ENCODE measurements around the gene MPRIP. TPM values are rescaled to one million over a fixed set of nuclear protein-coding genes. Genes with fewer than 3 reads are reported as not detected.

MPRIP gene
- total RNA-seq, 2 experiments from 2014 or later: 132 to 135 TPM

DNA sequence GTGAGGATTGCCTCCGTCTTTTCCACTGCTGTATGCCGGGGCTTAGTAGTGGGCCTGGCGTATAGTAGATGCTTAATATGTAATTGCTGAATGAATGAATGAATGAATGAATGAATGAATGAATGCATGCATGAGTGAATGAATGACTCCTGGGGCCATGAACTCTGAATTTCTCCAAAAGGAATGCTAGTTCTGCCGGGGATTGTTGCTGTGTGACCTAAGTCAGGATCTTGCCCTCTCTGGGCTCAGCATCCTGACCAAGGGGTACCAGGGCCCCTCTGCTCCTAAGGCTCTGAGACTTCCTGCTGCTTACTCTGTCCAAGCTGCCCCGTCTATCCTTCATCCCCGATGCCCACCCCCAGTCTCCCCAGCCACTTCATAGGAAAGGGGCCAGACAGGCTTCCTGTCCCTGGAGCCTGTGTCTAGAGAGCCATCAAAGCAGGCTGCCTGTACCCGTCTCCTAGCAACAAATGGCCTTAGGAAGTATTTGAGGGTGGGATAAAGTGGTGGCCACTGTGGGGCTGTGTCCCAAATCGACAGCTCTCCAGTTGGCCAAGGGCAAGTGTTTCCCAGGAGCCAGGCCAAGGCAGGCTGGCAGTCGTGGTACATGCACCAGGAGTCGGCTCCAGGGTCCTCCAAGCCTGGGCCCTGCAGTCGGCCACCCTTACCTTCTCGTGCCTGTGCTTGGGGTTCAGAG, 11.6 kb upstream of the MPRIP start:
- TF ChIP-seq CTCF (IDR thresholded peaks at IDR 0.05): no peak
- H3K27me3 Mint-ChIP-seq: no peaks in the 10 kb centered on the region
- DNase-seq (no peak), ATAC-seq (no peak)
- H3K4me3 Mint-ChIP-seq: no peak overlapping the region
- H3K27ac Mint-ChIP-seq: no peak overlapping the region
- ChIA-PET CTCF (no interaction called here), POLR2A (interaction anchor here (0.6 kb wide), 1 partner anchor 15 kb away, joined by 3 read pairs; no protein-coding TSS in a partner anchor)
- H3K9me3 Mint-ChIP-seq: no peaks in the 10 kb centered on the region
- intact Hi-C loops (cut with micrococcal nuclease): no loop called here
- no peaks in the 10 kb centered on the region for H3K36me3 Mint-ChIP-seq (ENCODE audit: low read depth)
- no peaks in the 10 kb centered on the region for H3K4me1 Mint-ChIP-seq (ENCODE audit: low read depth)

DNA sequence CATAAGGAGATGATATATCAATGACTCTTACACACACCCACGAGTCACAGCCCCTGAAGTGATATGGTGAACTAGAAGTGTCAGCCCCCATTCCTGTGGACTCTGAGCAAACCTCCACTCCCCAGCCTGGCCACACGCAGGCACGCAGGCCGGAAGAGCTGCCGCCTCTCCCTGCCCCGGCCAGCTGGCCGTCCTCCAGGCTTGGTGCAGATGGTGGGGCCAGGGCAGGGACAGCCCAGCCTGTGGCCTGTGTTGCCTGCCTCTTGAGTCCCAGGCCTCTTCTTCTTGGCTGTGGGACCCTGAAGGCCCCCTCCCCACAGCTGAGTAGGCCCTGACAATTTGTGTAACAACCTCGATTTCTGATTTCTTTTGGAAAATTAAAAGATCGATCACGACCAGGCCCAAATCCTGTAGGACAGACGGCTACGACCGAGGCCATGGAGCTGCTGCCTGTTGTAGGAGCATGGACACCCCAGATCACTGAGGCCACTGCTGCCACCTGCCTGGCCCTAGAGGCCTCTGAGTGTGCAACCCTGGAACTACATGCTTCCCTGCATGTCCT, 10.0 kb upstream of the MPRIP start:
- Mint-ChIP-seq H3K4me1 (ENCODE audit: low read depth) (no peaks in the 10 kb centered on the region), H3K27me3 (no peaks in the 10 kb centered on the region), H3K27ac (no peak overlapping the region), H3K36me3 (ENCODE audit: low read depth) (no peaks in the 10 kb centered on the region), H3K9me3 (no peaks in the 10 kb centered on the region), H3K4me3 (no peak overlapping the region)
- POLR2A ChIA-PET: no interaction called here
- intact Hi-C loops (cut with micrococcal nuclease): no loop called here
- CTCF ChIA-PET: no interaction called here
- no peak for TF ChIP-seq CTCF (IDR thresholded peaks at IDR 0.05)
- no peak for ATAC-seq
- no peak for DNase-seq

GRCh38 chr17:17033466-17033865, 8.8 kb upstream of the MPRIP start:
- POLR2A ChIA-PET: interaction anchor here (0.7 kb wide), 1 partner anchor 174 kb away, joined by 3 read pairs; no protein-coding TSS in a partner anchor
- H3K4me3 Mint-ChIP-seq: no peak overlapping the region
- no peak for DNase-seq
- no peaks in the 10 kb centered on the region for H3K36me3 Mint-ChIP-seq (ENCODE audit: low read depth)
- intact Hi-C loops (cut with micrococcal nuclease): no loop called here
- no peak for ATAC-seq
- H3K27ac Mint-ChIP-seq: no peak overlapping the region
- TF ChIP-seq CTCF (IDR thresholded peaks at IDR 0.05): no peak
- H3K27me3 Mint-ChIP-seq: no peaks in the 10 kb centered on the region
- H3K4me1 Mint-ChIP-seq (ENCODE audit: low read depth): no peaks in the 10 kb centered on the region
- H3K9me3 Mint-ChIP-seq: no peaks in the 10 kb centered on the region
- CTCF ChIA-PET: no interaction called here

DNA sequence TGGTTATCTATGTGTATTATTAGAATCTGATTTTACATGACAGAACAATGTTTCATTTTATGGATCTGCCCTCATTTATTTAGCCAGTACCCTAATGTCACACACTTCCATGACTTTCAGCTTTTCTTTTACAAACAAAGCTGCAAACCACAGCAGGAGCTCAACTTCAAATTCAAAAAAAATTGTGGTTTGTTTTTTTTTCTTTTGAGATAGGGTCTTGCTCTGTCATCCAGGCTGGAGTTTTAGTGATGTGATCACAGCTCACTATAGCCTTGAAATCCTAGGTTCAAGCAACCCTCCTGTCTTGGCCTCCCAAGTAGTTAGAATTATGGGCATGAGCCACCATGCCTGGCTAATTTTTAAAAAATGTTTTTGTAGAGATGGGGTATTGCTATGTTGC, 8.2 kb upstream of the MPRIP start:
- Mint-ChIP-seq H3K9me3 (no peaks in the 10 kb centered on the region), H3K27me3 (no peaks in the 10 kb centered on the region), H3K27ac (no peak overlapping the region), H3K4me1 (ENCODE audit: low read depth) (no peaks in the 10 kb centered on the region), H3K4me3 (no peak overlapping the region), H3K36me3 (ENCODE audit: low read depth) (no peaks in the 10 kb centered on the region)
- TF ChIP-seq CTCF (IDR thresholded peaks at IDR 0.05): no peak
- ChIA-PET CTCF (interaction anchor here (1.4 kb wide), 1 partner anchor 10 kb away, joined by 3 read pairs; no protein-coding TSS in a partner anchor), POLR2A (interaction anchor here (0.7 kb wide), 1 partner anchor 174 kb away, joined by 3 read pairs; no protein-coding TSS in a partner anchor)
- intact Hi-C loops (cut with micrococcal nuclease): no loop called here
- DNase-seq (no peak), ATAC-seq (no peak)

DNA sequence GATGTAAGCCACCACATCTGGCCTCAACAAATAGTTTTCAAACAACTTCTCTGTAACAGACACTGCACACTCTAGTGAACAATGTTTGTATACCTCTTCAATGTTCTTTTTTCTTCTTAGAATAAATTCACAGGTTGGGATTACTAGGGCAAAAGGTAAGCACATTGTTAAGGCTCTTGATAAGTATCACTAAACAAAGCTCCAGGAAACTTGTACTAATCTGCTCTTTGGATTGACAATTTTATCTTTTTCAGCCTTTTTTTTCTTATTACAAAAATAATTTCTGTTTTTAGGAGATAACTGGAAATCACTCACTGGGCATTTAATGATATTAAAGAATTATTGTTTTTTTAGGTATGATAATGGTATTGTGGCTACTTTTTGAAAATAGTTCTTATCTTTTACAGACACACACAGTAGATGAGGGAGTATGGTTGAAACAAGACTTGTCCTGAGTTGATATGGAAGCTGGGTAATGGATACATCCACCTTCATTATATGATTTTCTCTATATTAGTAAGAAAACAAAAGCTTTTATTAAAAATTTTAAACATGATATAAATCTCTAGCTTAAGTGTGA, 7.7 kb upstream of the MPRIP start:
- no peak overlapping the region for H3K4me3 Mint-ChIP-seq
- H3K4me1 Mint-ChIP-seq (ENCODE audit: low read depth): no peaks in the 10 kb centered on the region
- intact Hi-C loops (cut with micrococcal nuclease): no loop called here
- no peaks in the 10 kb centered on the region for H3K36me3 Mint-ChIP-seq (ENCODE audit: low read depth)
- ChIA-PET CTCF (interaction anchor here (1.3 to 1.4 kb wide), 2 partner anchors 10 to 15 kb away, joined by 3 read pairs; no protein-coding TSS in a partner anchor), POLR2A (no interaction called here)
- H3K9me3 Mint-ChIP-seq: no peaks in the 10 kb centered on the region
- no peak overlapping the region for H3K27ac Mint-ChIP-seq
- TF ChIP-seq CTCF (IDR thresholded peaks at IDR 0.05): no peak
- DNase-seq (no peak), ATAC-seq (no peak)
- no peaks in the 10 kb centered on the region for H3K27me3 Mint-ChIP-seq

Data from activated CD8-positive, alpha-beta T cell treated with anti-CD3 and anti-CD28 coated beads for 36 hours (primary cell).